ENCODE measurements around the gene IER5L. TPM values are rescaled to one million over a fixed set of nuclear protein-coding genes. Genes with fewer than 3 reads are reported as not detected.
A peak's percentile ranks its signal among the peaks of the same experiment; 100 is the strongest.

IER5L gene
- total RNA-seq, 2 experiments from 2014 or later = 2.6 to 2.8 TPM

- ATAC-seq (no peak), DNase-seq (no peak)
- intact Hi-C loops (cut with DNase I, micrococcal nuclease) = no loop called here
- Mint-ChIP-seq H3K4me1 (peaks cover 9% of the 10 kb centered on the region), H3K9me3 (ENCODE audit: low read depth) (no peaks in the 10 kb centered on the region), H3K4me3 (no peak overlapping the region), H3K36me3 (ENCODE audit: low read depth) (no peaks in the 10 kb centered on the region), H3K27ac (no peak overlapping the region), H3K27me3 (no peaks in the 10 kb centered on the region)
- ChIA-PET CTCF (interaction anchor here (1.1 kb wide), 1 partner anchor 19 kb away, joined by 4 read pairs; no protein-coding TSS in a partner anchor), POLR2A (no interaction called here)
These were observed 40.9 kb upstream of the IER5L start for GRCh38 chr9:129218918-129219317.

DNA sequence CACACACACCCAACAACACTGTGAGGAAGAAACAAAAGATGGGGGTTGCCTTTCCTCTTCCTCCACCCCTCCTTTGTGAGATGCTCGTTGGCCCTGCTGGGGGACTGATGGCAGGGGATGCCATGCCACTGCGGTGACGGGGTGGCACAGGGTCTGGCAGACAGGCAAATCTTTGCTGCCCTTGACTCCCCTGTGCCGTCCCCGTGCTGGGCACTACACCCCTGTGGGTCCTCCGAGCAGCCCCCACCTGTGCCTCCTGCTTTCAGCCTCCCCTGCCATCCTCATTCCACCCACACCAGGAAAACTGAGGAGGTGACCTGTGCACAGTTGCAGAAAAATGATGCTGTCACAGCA, 40.2 kb upstream of the IER5L start:
- intact Hi-C loops (cut with DNase I, micrococcal nuclease) = no loop called here
- no peak for DNase-seq
- Mint-ChIP-seq H3K27me3 (no peaks in the 10 kb centered on the region), H3K4me3 (no peak overlapping the region), H3K4me1 (peaks cover 9% of the 10 kb centered on the region), H3K27ac (no peak overlapping the region), H3K36me3 (ENCODE audit: low read depth) (no peaks in the 10 kb centered on the region), H3K9me3 (ENCODE audit: low read depth) (no peaks in the 10 kb centered on the region)
- ChIA-PET POLR2A (no interaction called here), CTCF (no interaction called here)
- no peak for ATAC-seq

DNA sequence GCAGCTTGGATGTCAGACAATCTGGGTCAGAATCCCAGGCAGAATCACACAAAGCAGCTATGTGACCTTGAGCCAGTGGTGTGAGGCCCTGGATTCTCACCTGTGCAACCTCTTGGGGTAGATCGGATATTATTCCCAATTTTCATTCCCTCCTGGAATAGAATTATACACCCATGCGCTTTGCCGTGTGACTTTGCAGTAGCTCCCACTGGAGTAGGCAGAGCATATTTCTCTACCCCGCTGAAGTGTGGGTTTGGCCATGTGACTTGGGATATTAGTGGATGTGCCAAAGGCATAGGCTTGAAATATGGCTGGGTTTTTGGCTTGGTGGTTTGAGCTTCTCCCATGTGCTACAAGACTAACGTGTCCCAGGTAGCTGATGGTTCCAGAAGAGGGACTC, 35.5 kb upstream of the IER5L start:
- H3K4me1 Mint-ChIP-seq = peaks cover 9% of the 10 kb centered on the region
- no peak overlapping the region for H3K27ac Mint-ChIP-seq
- ATAC-seq (no peak), DNase-seq (no peak)
- no peaks in the 10 kb centered on the region for H3K9me3 Mint-ChIP-seq (ENCODE audit: low read depth)
- no peaks in the 10 kb centered on the region for H3K27me3 Mint-ChIP-seq
- intact Hi-C loops (cut with DNase I, micrococcal nuclease) = no loop called here
- H3K36me3 Mint-ChIP-seq (ENCODE audit: low read depth) = no peaks in the 10 kb centered on the region
- ChIA-PET POLR2A (no interaction called here), CTCF (interaction anchor here (0.8 to 1.3 kb wide), 3 partner anchors 12 to 398 kb away, joined by 3 to 5 read pairs (median 4); no protein-coding TSS in a partner anchor)
- H3K4me3 Mint-ChIP-seq = no peak overlapping the region

GRCh38 chr9:129211686-129212085, 33.6 kb upstream of the IER5L start:
- no peak overlapping the region for H3K27ac Mint-ChIP-seq
- POLR2A ChIA-PET = no interaction called here
- CTCF ChIA-PET = interaction anchor here (0.6 kb wide), 1 partner anchor 9 kb away, joined by 3 read pairs; no protein-coding TSS in a partner anchor
- no peak overlapping the region for H3K4me3 Mint-ChIP-seq
- H3K36me3 Mint-ChIP-seq (ENCODE audit: low read depth) = no peaks in the 10 kb centered on the region
- H3K9me3 Mint-ChIP-seq (ENCODE audit: low read depth) = no peaks in the 10 kb centered on the region
- ATAC-seq (no peak), DNase-seq (no peak)
- H3K4me1 Mint-ChIP-seq = peaks cover 26% of the 10 kb centered on the region
- H3K27me3 Mint-ChIP-seq = no peaks in the 10 kb centered on the region
- intact Hi-C loops (cut with DNase I, micrococcal nuclease) = no loop called here

GRCh38 chr9:129210125-129210524, 32.1 kb upstream of the IER5L start:
- ATAC-seq (no peak), DNase-seq (no peak)
- Mint-ChIP-seq H3K36me3 (ENCODE audit: low read depth) (no peaks in the 10 kb centered on the region), H3K27me3 (no peaks in the 10 kb centered on the region), H3K4me3 (no peak overlapping the region), H3K9me3 (ENCODE audit: low read depth) (no peaks in the 10 kb centered on the region), H3K27ac (no peak overlapping the region), H3K4me1 (peaks cover 30% of the 10 kb centered on the region)
- CTCF ChIA-PET = interaction anchor here (0.6 to 1.2 kb wide), 3 partner anchors 11 to 429 kb away, joined by 3 to 4 read pairs (median 3); no protein-coding TSS in a partner anchor
- POLR2A ChIA-PET = no interaction called here
- intact Hi-C loops (cut with DNase I, micrococcal nuclease) = no loop called here

DNA sequence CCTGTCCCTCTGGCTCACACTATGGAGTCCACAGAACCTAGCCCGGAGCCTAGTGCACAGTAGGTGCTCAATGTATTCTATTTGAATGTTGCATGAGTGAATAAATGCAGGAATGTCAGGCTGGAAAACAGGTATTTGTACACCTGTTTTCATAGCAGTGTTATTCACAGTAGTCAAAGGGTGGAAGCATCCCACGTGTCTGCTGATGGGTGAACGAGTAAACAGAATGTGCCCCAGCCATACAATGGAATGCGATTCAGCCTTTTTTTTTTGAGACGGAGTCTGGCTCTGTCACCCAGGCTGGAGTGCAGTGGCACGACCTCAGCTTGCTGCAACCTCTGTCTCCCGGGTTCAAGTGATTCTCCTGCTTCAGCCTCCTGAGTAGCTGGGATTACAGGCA, 31.5 kb upstream of the IER5L start:
- Mint-ChIP-seq H3K27me3 (no peaks in the 10 kb centered on the region), H3K4me1 (peaks cover 30% of the 10 kb centered on the region), H3K27ac (no peak overlapping the region), H3K4me3 (no peak overlapping the region), H3K9me3 (ENCODE audit: low read depth) (no peaks in the 10 kb centered on the region), H3K36me3 (ENCODE audit: low read depth) (no peaks in the 10 kb centered on the region)
- intact Hi-C loops (cut with DNase I, micrococcal nuclease) = no loop called here
- POLR2A ChIA-PET = no interaction called here
- ATAC-seq (no peak), DNase-seq (no peak)
- CTCF ChIA-PET = interaction anchor here (1.2 kb wide), 1 partner anchor 12 kb away, joined by 4 read pairs; no protein-coding TSS in a partner anchor

GRCh38 chr9:129209109-129209508, 31.0 kb upstream of the IER5L start:
- intact Hi-C loops (cut with DNase I, micrococcal nuclease) = no loop called here
- Mint-ChIP-seq H3K4me1 (peaks cover 30% of the 10 kb centered on the region), H3K27ac (peak overlapping the region; percentile 81), H3K36me3 (ENCODE audit: low read depth) (no peaks in the 10 kb centered on the region), H3K9me3 (ENCODE audit: low read depth) (no peaks in the 10 kb centered on the region), H3K27me3 (no peaks in the 10 kb centered on the region), H3K4me3 (no peak overlapping the region)
- DNase-seq = no peak
- ATAC-seq = no peak
- ChIA-PET CTCF (interaction anchor here (0.6 kb wide), 1 partner anchor 37 kb away, joined by 3 read pairs; no protein-coding TSS in a partner anchor), POLR2A (no interaction called here)

DNA sequence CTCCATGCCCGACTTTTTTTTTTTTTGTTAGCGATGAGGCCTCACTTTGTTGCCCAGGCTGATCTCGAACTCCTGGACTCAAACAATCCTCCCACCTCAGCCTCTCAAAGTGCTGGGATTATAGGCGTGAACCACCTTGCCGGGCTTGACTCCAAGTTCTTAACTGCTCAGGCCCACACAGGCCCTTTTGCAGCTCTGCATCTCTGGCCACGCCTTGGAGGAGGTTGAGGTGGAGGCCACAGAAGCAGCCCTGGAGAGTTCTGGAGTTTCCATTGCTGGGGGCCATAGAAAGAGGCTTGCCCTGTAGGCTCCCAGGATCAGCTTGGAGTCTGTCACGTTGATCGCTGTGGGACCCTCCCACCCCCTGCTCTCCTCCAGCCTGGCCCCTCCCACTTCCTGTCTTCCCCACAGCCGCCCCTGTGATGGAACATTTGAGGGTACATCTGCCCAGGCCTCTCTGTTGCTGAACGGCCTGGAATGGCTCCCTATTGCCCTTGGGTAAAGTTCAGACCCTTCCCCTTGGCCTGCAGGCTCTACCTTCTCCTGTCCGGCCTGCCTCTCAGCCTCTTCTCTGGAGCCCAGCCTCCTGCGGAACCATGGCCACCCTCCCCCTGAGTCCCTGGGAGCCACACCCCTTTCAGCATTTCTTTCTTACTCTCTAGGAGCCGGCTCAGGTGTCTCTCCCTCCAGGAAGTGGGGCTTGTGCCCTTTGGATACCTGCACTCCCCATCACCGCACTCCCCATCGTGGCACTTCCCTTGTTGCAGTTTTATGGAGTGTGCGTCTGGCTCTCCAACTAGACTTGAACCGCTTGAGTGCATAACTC, 30.4 kb upstream of the IER5L start:
- Mint-ChIP-seq H3K4me3 (no peak overlapping the region), H3K9me3 (ENCODE audit: low read depth) (no peaks in the 10 kb centered on the region), H3K4me1 (peaks cover 30% of the 10 kb centered on the region), H3K36me3 (ENCODE audit: low read depth) (no peaks in the 10 kb centered on the region), H3K27ac (peak overlapping the region; percentile 81), H3K27me3 (no peaks in the 10 kb centered on the region)
- DNase-seq (peak; percentile 79), ATAC-seq (peak; percentile 90)
- ChIA-PET POLR2A (no interaction called here), CTCF (interaction anchor here (0.6 to 0.7 kb wide), 3 partner anchors 18 to 575 kb away, joined by 3 to 4 read pairs (median 3); no protein-coding TSS in a partner anchor)
- intact Hi-C loops (cut with DNase I, micrococcal nuclease) = no loop called here

DNA sequence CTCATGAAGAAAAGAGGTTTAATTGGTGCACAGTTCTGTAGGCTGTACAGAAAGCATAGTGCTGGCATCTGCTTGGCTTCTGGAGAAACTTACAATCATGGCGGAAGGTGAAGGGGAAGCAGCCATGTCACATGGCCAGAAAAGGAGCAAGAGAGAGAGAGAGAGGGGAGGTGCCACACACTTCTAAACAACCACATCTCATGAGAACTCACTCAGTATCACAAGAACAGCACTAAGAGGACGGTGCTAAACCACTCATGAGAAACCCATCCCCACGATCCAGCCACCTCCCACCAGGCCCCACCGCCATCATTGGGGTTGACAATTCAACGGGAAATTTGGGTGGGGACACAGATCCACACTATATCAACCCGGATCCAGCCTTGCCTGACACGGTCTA, 28.8 kb upstream of the IER5L start:
- Mint-ChIP-seq H3K36me3 (ENCODE audit: low read depth) (no peaks in the 10 kb centered on the region), H3K9me3 (ENCODE audit: low read depth) (no peaks in the 10 kb centered on the region), H3K4me1 (peaks cover 33% of the 10 kb centered on the region), H3K4me3 (no peak overlapping the region), H3K27me3 (no peaks in the 10 kb centered on the region), H3K27ac (peak overlapping the region; percentile 61)
- DNase-seq (no peak), ATAC-seq (no peak)
- ChIA-PET POLR2A (interaction anchor here (0.6 to 1.0 kb wide), 2 partner anchors 29 to 419 kb away, joined by 3 to 4 read pairs; partner anchors contain the start of genes IER5L and NTMT1), CTCF (interaction anchor here (0.5 kb wide), 1 partner anchor 418 kb away, joined by 3 read pairs; no protein-coding TSS in a partner anchor)
- intact Hi-C loops (cut with DNase I, micrococcal nuclease) = no loop called here

DNA sequence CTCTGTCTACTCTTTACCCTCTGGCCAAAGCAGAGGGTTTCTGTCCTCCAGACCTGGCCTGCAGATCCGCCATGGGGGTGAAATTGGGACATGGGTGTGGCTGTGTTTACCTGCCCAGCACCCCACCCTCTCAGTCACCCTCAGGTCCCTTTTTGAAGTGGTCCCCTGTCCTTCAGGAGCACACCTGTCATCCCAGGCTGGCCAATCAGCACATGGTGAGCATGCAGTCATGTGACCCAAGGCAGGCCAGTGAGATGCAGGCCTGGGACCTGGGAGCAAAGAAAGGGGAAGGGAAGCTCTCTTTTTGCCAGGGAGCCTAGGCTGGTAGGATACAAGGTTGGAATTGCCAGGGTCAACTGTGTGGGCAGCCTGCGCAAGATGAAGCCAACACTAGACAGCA, 28.3 kb upstream of the IER5L start:
- DNase-seq (no peak), ATAC-seq (no peak)
- H3K9me3 Mint-ChIP-seq (ENCODE audit: low read depth) = no peaks in the 10 kb centered on the region
- no peaks in the 10 kb centered on the region for H3K27me3 Mint-ChIP-seq
- H3K36me3 Mint-ChIP-seq (ENCODE audit: low read depth) = no peaks in the 10 kb centered on the region
- ChIA-PET POLR2A (interaction anchor here (1.0 kb wide), 1 partner anchor 29 kb away, joined by 3 read pairs; the partner anchor contains the start of gene IER5L), CTCF (no interaction called here)
- peak overlapping the region; percentile 48 for H3K27ac Mint-ChIP-seq
- H3K4me1 Mint-ChIP-seq = peaks cover 33% of the 10 kb centered on the region
- H3K4me3 Mint-ChIP-seq = no peak overlapping the region
- intact Hi-C loops (cut with DNase I, micrococcal nuclease) = no loop called here

- H3K27ac Mint-ChIP-seq = no peak overlapping the region
These were observed 26.8 kb upstream of the IER5L start for GRCh38 chr9:129204840-129205239.

GRCh38 chr9:129203556-129203909, 25.5 kb upstream of the IER5L start:
- no peak for DNase-seq
- Mint-ChIP-seq H3K9me3 (ENCODE audit: low read depth) (no peaks in the 10 kb centered on the region), H3K4me3 (peak overlapping the region; percentile 57), H3K36me3 (ENCODE audit: low read depth) (no peaks in the 10 kb centered on the region), H3K27me3 (no peaks in the 10 kb centered on the region), H3K4me1 (peaks cover 24% of the 10 kb centered on the region), H3K27ac (no peak overlapping the region)
- CTCF ChIA-PET = no interaction called here
- POLR2A ChIA-PET = no interaction called here
- intact Hi-C loops (cut with DNase I, micrococcal nuclease) = loop anchor here (2.0 to 5.0 kb wide), 3 partner anchors 29 to 321 kb away; partner anchors contain the start of genes KYAT1 (in 1 of the 2) and LRRC8A (in 1 of the 2)
- no peak for ATAC-seq

More at GRCh38 chr9:129204840-129205239, 26.8 kb upstream of the IER5L start:
- no peak for DNase-seq
- Mint-ChIP-seq H3K36me3 (ENCODE audit: low read depth) (no peaks in the 10 kb centered on the region), H3K9me3 (ENCODE audit: low read depth) (no peaks in the 10 kb centered on the region), H3K27me3 (no peaks in the 10 kb centered on the region), H3K4me3 (no peak overlapping the region), H3K4me1 (peaks cover 33% of the 10 kb centered on the region)
- intact Hi-C loops (cut with DNase I, micrococcal nuclease) = loop anchor here in 1 of 2 experiments (5.0 kb wide), 1 partner anchor 323 kb away; the partner anchor contains the start of genes KYAT1 and LRRC8A
- ATAC-seq = no peak
- ChIA-PET POLR2A (no interaction called here), CTCF (no interaction called here)

Measured in activated CD4-positive, alpha-beta T cell treated with anti-CD3 and anti-CD28 coated beads for 36 hours (primary cell).